Fibroblast of skin of scalp (primary cell): Measurements from ENCODE around the gene SCCPDH. TPM values are rescaled to one million over a fixed set of nuclear protein-coding genes. Genes with fewer than 3 reads are reported as not detected.
"Not testable (repeated sequence)": the region's sequence is repeated elsewhere in the genome, so short reads cannot be mapped to it uniquely, and the experiment has no call there.

Experiments
- DNase-seq: peaks from one replicate; pipeline ENCODE4 v3.0.0-alpha.2; 2013
- polyA plus RNA-seq, 2 experiments: library from polyadenylated mRNA; unstranded; fragments of 120-200 nt; gene quantifications; one replicate each; pipeline ENCODE4 v1.2.1, GENCODE V29; 2013; ENCODE audit not compliant: insufficient read length in 2 of 2

Gene SCCPDH, protein sequence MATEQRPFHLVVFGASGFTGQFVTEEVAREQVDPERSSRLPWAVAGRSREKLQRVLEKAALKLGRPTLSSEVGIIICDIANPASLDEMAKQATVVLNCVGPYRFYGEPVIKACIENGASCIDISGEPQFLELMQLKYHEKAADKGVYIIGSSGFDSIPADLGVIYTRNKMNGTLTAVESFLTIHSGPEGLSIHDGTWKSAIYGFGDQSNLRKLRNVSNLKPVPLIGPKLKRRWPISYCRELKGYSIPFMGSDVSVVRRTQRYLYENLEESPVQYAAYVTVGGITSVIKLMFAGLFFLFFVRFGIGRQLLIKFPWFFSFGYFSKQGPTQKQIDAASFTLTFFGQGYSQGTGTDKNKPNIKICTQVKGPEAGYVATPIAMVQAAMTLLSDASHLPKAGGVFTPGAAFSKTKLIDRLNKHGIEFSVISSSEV
- 39.9 TPM for polyA plus RNA-seq (2013, experiment 1 of 2; ENCODE audit: insufficient read length)
- 42.7 TPM for polyA plus RNA-seq (2013, experiment 2 of 2; ENCODE audit: insufficient read length)

DNA sequence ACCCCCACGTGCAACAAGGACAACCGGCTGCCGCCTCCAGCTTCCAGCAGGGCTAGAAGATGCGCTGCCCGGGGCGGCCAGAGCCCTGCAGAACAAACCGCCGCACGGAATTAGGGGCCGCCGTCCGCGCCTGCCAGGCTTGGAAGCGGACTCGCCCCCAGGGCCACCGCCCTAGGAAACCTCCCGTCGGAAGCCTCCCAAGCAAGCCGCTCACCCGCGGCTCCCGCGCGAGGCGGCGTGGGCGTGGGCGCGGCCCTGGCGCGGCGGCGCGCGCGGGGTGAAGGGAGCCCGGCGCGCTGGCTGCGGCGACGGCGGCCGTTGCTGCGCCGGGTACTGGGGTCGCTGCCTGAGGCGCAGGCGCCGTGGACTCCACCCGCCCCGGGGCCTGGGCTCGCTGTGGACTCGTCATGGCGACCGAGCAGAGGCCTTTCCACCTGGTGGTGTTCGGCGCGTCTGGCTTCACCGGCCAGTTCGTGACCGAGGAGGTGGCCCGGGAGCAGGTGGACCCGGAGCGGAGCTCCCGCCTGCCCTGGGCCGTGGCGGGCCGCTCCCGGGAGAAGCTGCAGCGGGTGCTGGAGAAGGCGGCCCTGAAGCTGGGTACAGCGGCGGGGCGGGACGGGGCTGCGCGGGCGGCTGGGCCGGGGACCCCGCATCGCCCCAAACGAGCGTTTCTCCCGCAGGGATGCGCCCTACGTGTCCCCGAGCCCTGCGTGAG lies at the start of gene SCCPDH:
TSS of gene SCCPDH (plus strand) at position 394 of the 715 bp plus-strand sequence. CDS start at position 408, 14 bp downstream.
- peak; percentile 78 for DNase-seq

DNA sequence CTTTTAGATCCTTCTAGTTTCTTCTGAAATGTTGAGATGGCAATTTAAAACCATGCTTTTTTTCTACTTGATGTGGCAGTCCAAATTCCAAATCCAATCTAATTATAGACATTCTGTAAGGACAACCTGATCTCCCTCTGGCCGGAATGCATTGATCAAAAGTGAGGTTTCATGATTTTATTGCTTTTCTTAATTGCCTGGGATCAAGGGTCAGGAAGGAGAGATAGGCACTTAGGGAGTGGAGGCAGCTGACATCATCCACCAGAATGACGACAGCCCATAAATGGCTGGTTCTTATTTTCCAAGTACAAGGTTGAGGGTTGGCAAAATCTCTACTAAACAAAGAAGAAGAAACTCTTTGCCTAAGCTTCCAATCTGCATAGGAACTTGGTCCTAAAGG lies 46.4 kb upstream of the SCCPDH start:
- no peak for DNase-seq

DNA sequence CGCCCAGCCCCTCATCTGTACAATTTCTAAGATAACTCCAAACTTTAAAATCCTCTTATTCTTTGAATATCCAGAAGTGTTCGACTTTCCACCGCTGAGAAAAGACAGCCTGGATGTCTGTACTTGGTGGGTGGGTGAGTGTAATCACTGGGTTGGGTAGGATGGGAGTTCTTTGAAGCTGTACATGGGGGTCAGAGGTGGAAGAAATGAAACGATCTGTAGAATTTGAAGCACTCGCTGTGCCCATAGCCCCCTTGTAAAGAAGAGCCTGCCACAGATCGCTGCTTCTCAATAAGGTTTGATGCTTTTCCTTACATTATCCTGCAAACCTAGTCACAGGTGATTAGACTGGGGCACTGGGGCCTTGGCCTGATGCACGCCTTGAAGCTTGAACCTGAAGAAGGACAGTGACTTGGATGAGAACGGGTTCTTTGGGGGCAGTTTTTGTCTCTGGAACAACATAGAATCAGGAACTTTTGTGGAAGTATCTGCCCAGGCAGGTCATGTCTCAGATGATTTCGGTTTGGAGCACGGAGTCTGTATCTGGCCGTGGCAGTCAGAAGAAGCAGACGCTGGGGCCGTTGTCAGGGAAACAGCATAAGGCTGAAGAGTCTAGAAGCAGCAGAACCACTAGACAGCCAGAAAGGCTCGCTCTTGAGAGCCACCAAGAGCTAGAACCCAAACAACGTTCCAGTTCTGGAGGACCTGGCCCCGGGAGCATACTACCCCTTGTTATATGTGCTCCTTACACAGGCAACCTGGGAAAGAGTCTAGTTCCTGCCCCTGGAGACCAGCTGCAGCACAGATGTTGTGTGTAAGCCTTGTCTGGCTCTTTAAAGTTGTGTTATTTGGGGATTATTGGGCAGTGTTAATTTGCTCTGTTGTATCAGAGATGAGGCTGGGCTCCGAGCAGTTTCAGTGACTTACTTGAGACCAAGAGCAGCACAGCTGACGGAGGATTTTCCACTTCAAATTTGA lies 45.1 kb upstream of the SCCPDH start:
- no peak for DNase-seq

DNA sequence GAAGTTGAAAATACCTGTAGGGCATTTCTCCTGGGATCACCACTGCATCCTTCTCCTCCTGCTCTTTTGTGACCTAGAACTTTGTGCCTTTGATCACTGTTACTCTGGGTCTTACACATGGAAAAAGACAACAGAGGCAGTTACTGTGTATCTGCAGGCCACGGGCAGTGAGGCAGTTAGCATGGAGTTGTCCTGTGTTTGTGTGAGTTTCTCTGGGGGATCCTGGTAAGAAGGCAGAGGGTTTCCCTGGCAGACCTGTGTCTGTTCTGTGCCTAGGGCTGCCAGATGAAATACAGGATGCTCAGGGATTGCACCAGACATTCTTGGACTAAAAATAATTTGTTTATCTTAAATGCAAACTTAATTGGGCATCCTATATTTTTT lies 44.4 kb upstream of the SCCPDH start:
- DNase-seq = no peak

DNA sequence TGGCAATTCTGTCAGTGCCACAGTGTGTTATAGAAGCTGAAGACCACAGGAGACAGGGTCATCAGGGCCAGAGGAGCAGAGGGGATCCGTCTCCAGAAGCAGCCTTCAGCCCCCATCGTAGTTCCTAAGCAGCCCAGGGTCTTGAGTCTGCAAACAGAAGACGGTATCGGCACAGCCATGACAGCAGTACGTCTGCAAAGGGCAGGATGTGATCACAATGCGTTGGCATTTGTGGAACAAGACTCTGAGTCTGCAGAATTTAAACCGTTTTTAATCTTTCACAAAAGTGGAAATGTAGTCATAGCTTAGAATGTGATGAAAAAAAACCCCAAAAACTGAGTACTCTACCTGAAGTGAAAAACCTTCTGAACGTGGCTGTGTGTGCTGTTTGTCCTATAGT lies 44.0 kb upstream of the SCCPDH start:
- DNase-seq = no peak

DNA sequence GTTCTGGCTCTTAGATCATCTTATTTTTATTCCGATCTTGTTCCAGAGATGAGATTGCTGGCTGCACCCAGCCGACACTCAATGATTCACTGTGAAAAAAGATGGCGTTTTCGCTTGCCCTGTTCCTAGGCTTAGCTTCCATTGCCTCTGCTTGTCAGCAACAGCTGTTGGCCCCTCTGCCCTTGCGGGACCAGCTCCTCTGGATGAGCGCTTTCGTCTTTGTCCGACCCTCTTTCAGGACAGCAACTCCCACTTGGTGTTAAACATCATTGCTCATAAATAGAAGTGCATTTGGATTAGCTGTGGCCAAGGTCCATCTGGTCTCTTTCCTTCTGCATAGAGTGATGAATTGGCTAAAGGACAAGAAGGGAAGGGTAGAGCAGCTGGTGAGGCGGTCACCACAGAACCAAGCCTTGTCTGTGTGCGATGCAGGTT lies 43.5 kb upstream of the SCCPDH start:
- DNase-seq = no peak

DNA sequence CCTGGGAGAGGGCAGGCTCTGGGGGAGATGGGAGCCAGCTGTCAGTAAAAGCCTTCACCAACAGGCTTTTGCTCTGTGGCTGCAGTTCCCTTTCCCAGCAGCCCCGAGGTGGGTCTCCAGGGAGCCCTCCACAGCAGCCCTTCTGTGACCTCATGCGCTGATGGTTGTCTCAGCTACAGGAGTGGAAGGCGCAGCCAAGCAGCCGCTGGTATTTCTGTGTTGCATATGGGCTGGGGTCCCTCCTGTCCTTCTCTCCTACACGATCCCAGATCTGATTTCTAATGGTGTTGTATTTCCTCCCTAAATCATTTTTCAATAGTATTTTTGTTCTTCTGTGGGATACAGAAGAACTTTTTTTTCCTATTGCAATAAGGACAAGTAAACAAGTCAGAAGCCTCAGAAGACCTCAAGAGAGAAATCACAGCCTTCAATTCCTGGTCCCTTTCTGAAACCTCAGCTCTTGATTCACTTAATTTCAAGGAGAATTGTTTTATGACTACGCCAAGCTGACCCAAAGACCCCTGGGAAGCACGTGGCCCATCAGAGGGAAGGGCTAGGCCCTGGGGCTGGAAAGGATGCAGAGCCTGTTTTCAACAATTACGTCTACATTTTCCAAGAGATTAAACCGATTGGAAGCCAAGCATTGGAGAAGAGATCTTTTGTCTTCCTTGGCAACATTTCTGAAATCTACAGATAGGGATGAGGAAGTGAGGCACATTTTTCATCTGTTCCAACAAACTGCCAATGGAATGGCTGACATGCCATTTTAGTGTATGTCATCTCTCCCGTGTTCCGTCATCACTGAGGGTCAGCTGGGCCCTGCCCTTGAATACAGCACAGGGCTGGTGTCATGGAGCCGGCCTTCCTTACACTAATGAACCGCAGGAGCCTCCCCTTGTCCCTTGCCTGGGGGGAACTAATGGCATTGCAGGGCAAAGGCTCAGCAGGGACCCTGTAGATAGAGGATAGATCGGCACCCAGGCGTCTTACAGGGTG lies 42.0 kb upstream of the SCCPDH start:
- DNase-seq = peak; percentile 62

DNA sequence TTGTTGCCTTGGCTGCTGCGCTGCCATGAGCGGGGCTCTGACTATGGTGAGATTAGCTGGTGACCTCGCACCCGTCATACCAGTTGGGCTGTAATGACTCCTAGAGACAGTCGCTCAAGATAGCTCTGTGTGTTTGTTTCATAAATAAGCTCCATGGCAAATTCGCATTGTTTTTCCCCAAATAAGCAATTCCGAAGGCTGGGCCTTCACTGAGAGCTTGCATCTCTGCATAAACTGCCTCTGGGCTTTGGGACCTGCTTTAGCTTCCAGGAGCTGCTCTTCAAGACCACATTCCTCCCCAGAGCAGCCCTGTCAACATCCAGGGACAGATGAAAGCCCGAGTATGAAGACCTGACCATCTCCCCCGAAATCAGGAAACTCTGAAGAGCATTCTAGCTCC lies 40.7 kb upstream of the SCCPDH start:
- DNase-seq = no peak

DNA sequence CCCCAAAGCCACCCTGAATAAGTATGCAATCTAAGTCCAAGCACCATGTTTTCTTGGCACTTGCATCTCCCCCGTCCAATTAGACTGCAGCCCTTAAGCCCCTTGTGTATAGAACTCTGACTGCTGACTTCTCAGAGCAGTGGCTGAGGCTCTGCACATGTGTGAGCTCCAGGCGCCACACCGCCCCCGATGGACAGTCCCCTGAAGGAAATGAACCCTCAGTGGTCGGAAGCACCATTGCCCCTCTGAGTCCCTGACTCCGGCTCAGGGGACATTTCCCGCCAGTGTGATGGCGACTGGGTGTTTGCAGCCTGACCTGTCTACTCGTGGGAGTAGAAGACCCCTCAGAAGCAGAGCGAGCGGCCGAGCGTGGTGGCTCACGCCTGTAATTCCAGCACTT lies 37.2 kb upstream of the SCCPDH start:
- DNase-seq = no peak

DNA sequence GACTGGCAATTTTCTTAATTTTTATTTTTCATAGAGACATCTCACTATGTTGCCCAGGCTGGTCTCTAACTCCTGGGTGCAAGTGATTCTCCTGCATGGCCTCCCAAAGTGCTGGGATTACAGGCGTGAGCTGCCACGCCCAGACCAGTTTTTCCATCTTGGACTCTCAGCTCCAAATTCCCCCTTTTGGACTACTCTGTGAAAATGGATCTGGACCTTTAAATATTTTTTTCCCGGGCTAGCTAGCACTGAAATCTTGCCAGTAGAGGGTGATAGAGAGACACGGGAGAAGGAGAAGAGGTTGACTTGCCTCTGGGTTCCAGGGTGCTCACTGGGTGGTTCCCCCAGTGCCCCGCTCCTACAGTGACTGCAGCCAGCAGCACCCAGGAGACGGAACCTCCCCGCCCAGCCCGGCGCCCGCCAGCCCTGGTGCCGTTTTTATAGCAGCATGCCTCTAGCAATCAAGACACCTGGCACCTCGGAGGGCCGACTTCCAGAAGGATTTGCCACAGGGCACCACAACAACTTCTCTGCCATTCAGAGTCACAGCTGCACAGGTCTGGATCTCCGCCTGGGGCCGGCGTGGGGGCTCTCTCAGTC lies 34.7 kb upstream of the SCCPDH start:
- peak; percentile 79 for DNase-seq

DNA sequence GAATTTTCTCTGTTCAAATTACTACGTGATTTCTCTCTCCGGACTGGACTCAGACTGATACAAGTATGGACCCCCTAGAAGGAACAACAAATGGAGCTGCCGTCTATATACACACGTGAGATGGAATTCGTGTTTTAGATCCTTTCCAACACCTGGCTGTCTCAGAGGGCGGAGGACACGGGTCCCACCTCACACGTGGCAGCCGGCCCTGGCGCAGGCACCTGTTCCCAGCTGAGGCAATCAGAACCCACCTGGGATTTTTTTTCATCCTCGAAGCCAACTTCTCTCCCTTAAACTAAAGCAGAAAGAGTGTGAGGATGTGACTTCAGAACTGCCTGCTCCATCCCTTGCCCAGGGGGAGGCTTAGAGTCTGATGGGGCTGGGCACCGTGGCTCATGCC lies 34.1 kb upstream of the SCCPDH start:
- DNase-seq = no peak

DNA sequence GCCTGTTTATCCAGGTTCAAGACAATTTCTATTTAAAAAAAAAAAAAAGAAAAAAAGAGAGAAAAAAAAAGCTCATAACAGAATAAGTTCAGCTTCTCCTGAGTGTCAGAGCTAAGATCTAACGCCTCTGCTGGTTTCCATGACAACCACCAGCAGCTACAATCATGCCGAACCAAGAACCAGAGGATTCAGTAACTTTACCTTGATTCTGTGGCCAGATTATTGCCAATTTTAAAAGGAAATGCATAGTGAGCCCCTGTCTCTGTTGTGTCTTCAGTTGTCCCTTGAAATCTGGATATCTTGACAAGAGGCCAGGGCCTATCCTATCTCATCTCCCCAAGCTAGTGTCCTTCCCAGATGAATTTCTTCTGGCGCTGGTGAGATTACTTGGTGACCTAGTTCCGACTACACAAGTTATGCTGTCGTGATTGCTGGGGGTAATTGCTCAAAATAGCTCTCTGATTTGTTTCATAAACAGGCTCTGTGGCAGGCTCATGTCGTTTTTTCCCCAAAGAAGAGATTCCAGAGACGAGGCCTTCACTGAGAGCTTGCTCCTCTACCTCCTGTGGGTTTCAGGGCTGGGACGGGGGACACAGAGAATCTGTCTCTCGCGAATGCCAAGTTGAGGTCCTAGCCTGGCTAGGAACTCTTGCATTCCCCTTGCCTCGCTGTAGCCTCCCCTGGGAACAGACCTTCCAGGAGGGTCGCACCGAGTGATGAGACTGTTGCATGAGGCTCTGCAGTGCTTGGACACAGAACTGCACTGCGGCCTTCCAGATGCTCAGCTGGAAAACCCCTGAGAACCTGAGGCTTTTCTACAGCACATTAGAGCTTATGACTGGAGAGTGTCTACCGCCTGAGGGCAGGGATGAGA lies 32.4 kb upstream of the SCCPDH start:
- peak; percentile 28 for DNase-seq

DNA sequence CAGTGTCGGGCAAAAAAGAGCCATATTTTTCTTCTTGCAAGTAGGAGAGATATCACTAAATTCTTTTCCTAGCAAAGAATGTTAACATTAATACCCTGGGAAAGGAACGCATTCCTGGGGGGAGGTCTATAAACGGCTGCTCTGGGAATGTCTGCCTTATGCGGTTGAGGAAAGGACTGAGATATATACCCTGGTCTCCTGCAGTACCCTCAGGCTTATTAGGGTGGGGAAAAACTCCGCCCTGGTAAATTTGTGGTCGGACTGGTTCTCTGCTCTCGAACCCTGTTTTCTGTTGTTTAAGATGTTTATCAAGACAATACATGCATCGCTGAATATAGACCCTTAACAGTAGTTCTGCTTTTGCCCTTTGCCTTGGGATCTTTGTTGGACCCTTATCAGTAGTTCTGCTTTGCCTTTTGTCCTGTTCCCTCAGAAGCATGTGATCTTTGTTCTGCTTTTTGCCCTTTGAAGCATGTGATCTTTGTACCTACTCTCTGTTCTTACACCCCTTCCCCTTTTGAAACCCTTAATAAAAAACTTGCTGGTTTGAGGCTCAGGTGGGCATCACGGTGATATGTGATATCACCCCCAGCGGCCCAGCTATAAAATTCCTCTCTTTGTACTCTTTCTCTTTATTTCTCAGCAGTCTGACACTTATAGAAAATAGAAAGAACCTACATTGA lies 29.9 kb upstream of the SCCPDH start:
- not testable (repeated sequence) for DNase-seq

DNA sequence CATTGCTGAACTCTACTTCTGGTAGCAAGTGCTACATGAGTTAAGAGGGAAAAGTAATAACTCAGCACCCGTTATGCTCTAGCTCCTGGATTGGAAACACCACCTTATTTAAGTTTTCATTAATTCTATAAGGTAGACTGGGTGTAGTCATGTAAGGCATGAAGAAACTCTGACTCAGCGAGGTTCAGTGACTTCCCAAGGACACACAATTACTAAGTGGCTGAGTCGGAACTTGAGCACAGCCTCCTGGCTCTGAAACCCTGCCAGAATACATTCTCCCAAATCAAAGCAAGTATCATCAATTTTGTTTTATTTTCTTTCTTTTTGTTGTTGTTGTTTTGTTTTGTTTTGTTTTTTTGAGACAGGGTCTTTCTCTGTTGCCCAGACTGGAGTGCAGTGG lies 29.1 kb upstream of the SCCPDH start:
- no peak for DNase-seq

DNA sequence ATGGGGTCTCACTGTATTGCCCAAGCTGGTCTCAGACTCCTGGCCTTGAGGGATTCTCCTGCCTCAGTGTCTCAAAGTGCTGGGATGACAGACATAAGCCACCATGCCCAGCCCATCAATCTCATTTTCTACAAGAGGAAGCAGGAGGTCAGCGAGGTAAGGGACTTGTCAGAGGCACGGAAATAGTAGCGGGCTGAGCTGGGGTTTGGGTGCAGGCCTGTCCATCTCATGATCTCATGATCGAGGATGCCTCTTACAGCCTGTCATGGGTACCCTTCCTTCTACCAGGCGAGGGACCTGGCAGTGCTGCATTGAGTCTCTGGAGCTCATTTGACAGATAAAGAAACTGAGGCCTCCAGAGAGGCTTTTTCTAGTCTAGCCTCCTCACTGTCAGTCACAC lies 28.5 kb upstream of the SCCPDH start:
- no peak for DNase-seq

DNA sequence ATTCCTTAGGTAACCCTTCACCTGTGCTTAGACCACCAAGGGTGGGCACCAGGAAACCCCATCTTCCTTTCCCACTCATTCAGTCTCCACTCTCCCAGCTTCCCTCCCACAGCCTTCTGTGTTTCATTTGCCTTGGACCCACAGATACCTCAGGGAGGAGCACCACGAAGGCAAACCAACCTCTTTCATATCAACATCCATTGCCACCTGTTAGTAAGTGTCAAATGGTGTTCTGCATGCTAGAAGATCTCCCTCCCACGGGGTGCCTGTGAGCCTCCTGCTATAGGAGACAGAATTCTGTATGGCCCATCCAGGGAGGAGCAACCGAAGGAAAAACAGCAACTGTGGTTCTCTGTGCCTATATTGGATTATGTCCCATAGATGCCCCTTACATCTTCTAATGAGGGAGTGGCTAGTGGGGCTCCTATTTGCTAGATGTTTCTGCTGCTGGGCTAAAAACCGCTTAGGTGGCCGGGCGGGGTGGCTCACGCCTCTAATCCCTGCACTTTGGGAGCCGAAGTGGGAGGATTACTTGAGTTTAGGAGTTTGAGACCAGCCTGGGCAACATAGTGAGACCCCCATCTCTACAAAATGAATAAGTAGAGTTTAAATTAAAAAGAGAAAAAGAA lies 25.6 kb upstream of the SCCPDH start:
- no peak for DNase-seq

DNA sequence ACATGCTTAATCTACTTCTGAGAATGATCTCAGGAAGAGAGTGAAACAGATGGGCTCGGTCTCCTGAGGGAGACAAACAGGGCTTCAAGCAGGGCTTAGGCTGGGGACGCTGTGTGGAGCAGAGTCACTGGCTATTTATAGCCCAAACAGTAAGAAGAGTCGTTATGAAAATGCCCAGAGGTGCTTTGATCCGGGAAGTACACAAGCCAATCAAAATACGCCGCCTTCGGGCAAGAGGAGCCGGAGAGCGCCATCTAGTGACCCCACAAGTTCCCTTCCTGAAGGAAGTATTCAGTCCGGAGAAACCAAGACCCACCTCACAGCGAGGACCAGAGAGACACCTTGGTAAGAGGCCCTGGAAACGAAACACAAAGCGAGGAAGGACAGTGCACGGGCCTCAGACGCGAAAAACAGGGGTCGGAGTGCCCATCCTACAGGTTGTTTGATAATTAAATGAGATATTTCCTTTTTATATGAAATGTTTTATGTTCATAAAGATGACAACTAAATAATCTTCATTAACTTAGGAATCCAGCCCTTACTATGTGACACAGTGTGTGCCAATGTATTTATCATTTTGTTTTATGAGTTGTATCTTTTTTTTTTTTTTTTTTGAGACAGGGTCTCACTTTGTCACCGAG lies 25.0 kb upstream of the SCCPDH start:
- peak; percentile 96 for DNase-seq

DNA sequence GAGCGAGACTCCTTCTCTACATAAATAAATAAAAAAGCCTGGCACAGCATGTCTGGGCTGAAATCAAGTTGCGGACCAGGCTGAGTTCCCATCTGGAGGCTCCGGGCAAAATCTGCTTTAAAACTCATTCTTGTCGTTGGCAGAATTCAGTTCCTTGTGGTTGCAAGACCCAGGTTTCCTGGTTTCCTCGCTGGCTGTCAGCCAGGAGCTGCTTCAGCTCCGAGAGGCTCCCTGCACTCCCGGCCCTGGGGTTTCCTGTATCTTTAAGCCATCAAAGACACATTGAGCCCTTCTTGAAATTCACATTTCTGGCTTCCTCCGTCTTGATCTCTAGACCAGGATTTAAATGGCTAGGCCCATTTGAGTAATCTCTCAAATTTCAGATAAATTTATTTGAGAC lies 20.6 kb upstream of the SCCPDH start:
- DNase-seq = peak; percentile 63
